Keratinocyte (primary cell): ENCODE measurements around the gene NECTIN1. TPM values are rescaled to one million over a fixed set of nuclear protein-coding genes. Genes with fewer than 3 reads are reported as not detected.
A peak's percentile ranks its signal among the peaks of the same experiment; 100 is the strongest.

Experiments used
- DNase-seq: peaks from one replicate; pipeline ENCODE4 v3.0.0-alpha.2; 2011; ENCODE audit warnings: low read depth, missing footprints, low spot score
- FAIRE-seq: peaks from 2 replicates; lab custom pipeline; 2011; peaks lifted over from hg19 to GRCh38; lab: Jason Lieb, UNC
- H2AFZ ChIP-seq: 2 replicates; pipeline ENCODE4 v1.6.0; 2012; ENCODE audit warnings: low read length, control low read depth, inconsistent platforms; ENCODE audit not compliant: control insufficient read depth
- H3K27ac ChIP-seq: 2 replicates; pipeline ENCODE4 v1.5.1; 2011; ENCODE audit warnings: low read length; ENCODE audit not compliant: control insufficient read depth, insufficient read depth
- H3K27me3 ChIP-seq: 3 replicates; pipeline ENCODE4 v1.6.0; 2011; ENCODE audit warnings: low read length; ENCODE audit not compliant: control insufficient read depth, insufficient read depth; ENCODE audit errors: extremely low read depth
- H3K36me3 ChIP-seq, 2 experiments: 2 replicates in 1 of 2; 3 replicates in 1 of 2; pipeline ENCODE4 v1.5.1; 2011; ENCODE audit warnings: low read length in 2 of 2, mild to moderate bottlenecking in 1 of 2; ENCODE audit not compliant: control insufficient read depth in 2 of 2, insufficient read depth in 2 of 2; ENCODE audit errors: extremely low read depth in 1 of 2
- H3K4me1 ChIP-seq: 3 replicates; pipeline ENCODE4 v1.5.1; 2011; ENCODE audit warnings: low read length; ENCODE audit not compliant: control insufficient read depth, insufficient read depth; ENCODE audit errors: extremely low read depth
- H3K4me2 ChIP-seq: 3 replicates; pipeline ENCODE4 v1.6.0; 2011; ENCODE audit warnings: low read depth, low read length; ENCODE audit not compliant: control insufficient read depth, insufficient read depth; ENCODE audit errors: extremely low read depth
- H3K4me3 ChIP-seq, 3 experiments: fragments of 200-600 bp in 1 of 3; sonication (generic) in 1 of 3; 2 replicates in 2 of 3; 3 replicates in 1 of 3; pipeline ENCODE4 v1.5.1; 2011 to 2016; ENCODE audit warnings: low read length in 3 of 3, mild to moderate bottlenecking in 3 of 3, control low read depth in 2 of 3, inconsistent platforms in 1 of 3, low read depth in 1 of 3, mixed read lengths in 1 of 3, mixed run types in 1 of 3, moderate library complexity in 1 of 3; ENCODE audit not compliant: control insufficient read depth in 2 of 3, insufficient read depth in 2 of 3; ENCODE audit errors: extremely low read depth in 1 of 3
- H3K79me2 ChIP-seq: 2 replicates; pipeline ENCODE4 v1.6.0; 2012; ENCODE audit warnings: low read length; ENCODE audit not compliant: control insufficient read depth, insufficient read depth
- H3K9ac ChIP-seq: 3 replicates; pipeline ENCODE4 v1.6.0; 2011; ENCODE audit warnings: low read length; ENCODE audit not compliant: control insufficient read depth, insufficient read depth; ENCODE audit errors: extremely low read depth
- H3K9me1 ChIP-seq: 3 replicates; pipeline ENCODE4 v1.6.0; 2011; ENCODE audit warnings: low read length; ENCODE audit not compliant: control insufficient read depth, insufficient read depth; ENCODE audit errors: extremely low read depth
- H3K9me3 ChIP-seq: 2 replicates; pipeline ENCODE4 v1.5.1; 2012; ENCODE audit warnings: low read depth, low read length; ENCODE audit not compliant: control insufficient read depth
- H4K20me1 ChIP-seq: 3 replicates; pipeline ENCODE4 v1.6.0; 2011; ENCODE audit warnings: low read length; ENCODE audit not compliant: control insufficient read depth, insufficient read depth; ENCODE audit errors: extremely low read depth
- CTCF ChIP-seq, 3 experiments: IDR thresholded peaks in 1 of 3; conservative IDR thresholded peaks in 1 of 3; optimal IDR thresholded peaks in 1 of 3; 2 replicates in 2 of 3; 3 replicates in 1 of 3; pipeline versions ENCODE3 to v1.5.1; 2011; ENCODE audit warnings: low read length in 3 of 3, mild to moderate bottlenecking in 3 of 3, moderate library complexity in 2 of 3, control low read depth in 1 of 3, inconsistent platforms in 1 of 3; ENCODE audit not compliant: insufficient read depth in 2 of 3; ENCODE audit errors: extremely low read depth in 1 of 3
- EZH2 ChIP-seq: IDR thresholded peaks from one replicate; pipeline ENCODE4 v1.6.1; 2012; ENCODE audit warnings: inconsistent platforms, mild to moderate bottlenecking, low read length, moderate library complexity
- dilution Hi-C: fragments of 300-500 bp; cut with MboI; formaldehyde crosslinking; loops from one replicate; pipeline ENCODE4 v1.7.0; 2020; ENCODE audit warnings: low sequenced_read_pairs; ENCODE audit not compliant: extremely low pct_ligation_motif_present
- polyA plus RNA-seq, 5 experiments: library from polyadenylated mRNA; depleted of rRNA in 3 of 5; stranded (reverse) in 3 of 5; stranded (forward) in 1 of 5; unstranded in 1 of 5; fragments of >200 nt; gene quantifications; 1 replicate in 1 of 5; 2 replicates in 3 of 5; 3 replicates in 1 of 5; pipeline versions ENCODE4 v1.2.1 to v1.2.3, GENCODE V29; 2011 to 2012; ENCODE audit warnings: missing spikeins in 2 of 5, low read depth in 1 of 5, low replicate concordance in 1 of 5

The NECTIN1 gene
- polyA plus RNA-seq, 1 donor (not counting 4 experiments of a cell fraction or from before 2014, with no cell fraction given), result 37.5 TPM

DNA sequence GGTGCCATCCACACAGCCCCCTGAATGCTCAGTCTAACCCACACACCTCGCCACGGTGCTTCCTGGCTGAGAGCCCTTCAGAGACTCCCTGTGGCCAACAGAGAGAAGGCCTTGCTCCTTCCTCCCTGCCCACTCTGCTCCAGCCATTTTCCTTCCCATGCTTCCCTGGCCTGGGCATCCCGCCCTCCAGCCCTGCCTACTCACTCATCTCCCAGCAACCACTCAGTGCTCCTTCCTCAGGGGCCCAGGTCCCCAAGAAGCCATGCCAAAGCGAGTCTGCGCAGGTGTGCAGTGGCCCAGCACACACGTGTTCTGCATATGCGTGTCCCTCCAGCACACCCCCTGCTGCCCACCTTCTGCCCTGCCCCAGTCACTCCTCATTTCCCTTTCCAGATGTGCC, 56.4 kb downstream of the NECTIN1 start:
- no peaks in the 10 kb centered on the region for H4K20me1 ChIP-seq
- H3K4me2 ChIP-seq, result no peak overlapping the region
- no peaks in the 10 kb centered on the region for H3K27me3 ChIP-seq
- dilution Hi-C loops, result no loop called here
- no peak overlapping the region for H3K27ac ChIP-seq
- H3K79me2 ChIP-seq, result peaks cover 3% of the 10 kb centered on the region
- FAIRE-seq (no peak), DNase-seq (no peak)
- TF ChIP-seq EZH2 (no peak), CTCF (optimal IDR thresholded peaks at IDR 0.05 in 1 of 3, IDR thresholded peaks at IDR 0.05 in 1 of 3, conservative IDR thresholded peaks at IDR 0.05 in 1 of 3; ENCODE audit: extremely low read depth in 1 of 3, insufficient read depth in 2 of 3, low read length in 3 of 3) (peak in 1 of 3 experiments; percentile 8)
- no peak overlapping the region for H2AFZ ChIP-seq
- peaks cover 28% of the 10 kb centered on the region for H3K4me1 ChIP-seq
- no peak overlapping the region for H3K9ac ChIP-seq
- H3K9me3 ChIP-seq, result peaks cover 2% of the 10 kb centered on the region
- peaks cover 5% of the 10 kb centered on the region for H3K9me1 ChIP-seq
- H3K36me3 ChIP-seq, result peaks cover 53 to 57% of the 10 kb centered on the region in 2 experiments
- H3K4me3 ChIP-seq, result no peak overlapping the region

DNA sequence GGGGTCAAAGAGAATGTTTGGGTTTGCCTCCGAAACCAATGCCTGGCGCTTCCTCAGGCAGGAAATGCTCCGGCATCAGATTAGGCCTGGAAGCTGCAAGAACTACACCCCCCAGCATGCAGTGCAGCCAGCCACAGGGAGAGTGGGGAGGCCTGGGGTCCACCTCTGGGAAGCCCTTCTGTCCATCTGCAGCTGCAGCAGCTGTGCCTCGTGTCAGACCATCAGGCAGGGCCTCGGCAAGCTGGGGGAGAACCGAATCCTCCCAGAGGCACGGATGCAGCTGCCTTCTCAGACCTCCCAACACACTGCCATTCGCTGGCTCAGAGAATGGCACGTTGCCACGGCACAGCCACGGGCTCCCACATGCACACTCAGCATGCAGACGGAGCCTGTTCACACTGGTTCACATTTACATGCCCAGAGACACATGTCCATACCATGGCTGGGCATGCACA, 57.4 kb downstream of the NECTIN1 start:
- no peak overlapping the region for H2AFZ ChIP-seq
- no peak overlapping the region for H3K4me2 ChIP-seq
- H3K4me1 ChIP-seq, result peaks cover 25% of the 10 kb centered on the region
- FAIRE-seq (peak; percentile 73), DNase-seq (no peak)
- H4K20me1 ChIP-seq, result no peaks in the 10 kb centered on the region
- H3K27me3 ChIP-seq, result no peaks in the 10 kb centered on the region
- H3K9ac ChIP-seq, result no peak overlapping the region
- peaks cover 3% of the 10 kb centered on the region for H3K9me1 ChIP-seq
- TF ChIP-seq CTCF (optimal IDR thresholded peaks at IDR 0.05 in 1 of 3, IDR thresholded peaks at IDR 0.05 in 1 of 3, conservative IDR thresholded peaks at IDR 0.05 in 1 of 3; ENCODE audit: extremely low read depth in 1 of 3, insufficient read depth in 2 of 3, low read length in 3 of 3) (no peak), EZH2 (no peak)
- dilution Hi-C loops, result no loop called here
- no peak overlapping the region for H3K4me3 ChIP-seq
- no peaks in the 10 kb centered on the region for H3K79me2 ChIP-seq
- H3K36me3 ChIP-seq, result peaks cover 47 to 56% of the 10 kb centered on the region in 2 experiments
- H3K27ac ChIP-seq, result no peak overlapping the region
- no peaks in the 10 kb centered on the region for H3K9me3 ChIP-seq
